ENCODE results near the gene ADGRV1. TPM values are rescaled to one million over a fixed set of nuclear protein-coding genes. Genes with fewer than 3 reads are reported as not detected.

The ADGRV1 gene
- total RNA-seq, 1 donor from 2014 or later: 0.99 TPM

- H3K4me1 Mint-ChIP-seq (ENCODE audit: unreplicated experiment): peaks cover 25% of the 10 kb centered on the region
- DNase-seq (ENCODE audit: extremely low spot score, unreplicated experiment): no peak
- no peaks in the 10 kb centered on the region for H3K9me3 Mint-ChIP-seq (ENCODE audit: unreplicated experiment)
- no peaks in the 10 kb centered on the region for H3K27me3 Mint-ChIP-seq (ENCODE audit: unreplicated experiment)
- TF ChIP-seq CTCF (IDR thresholded peaks at IDR 0.05): no peak
- no peaks in the 10 kb centered on the region for H3K36me3 Mint-ChIP-seq (ENCODE audit: unreplicated experiment)
- H3K4me3 Mint-ChIP-seq (ENCODE audit: unreplicated experiment): no peak overlapping the region
- H3K27ac Mint-ChIP-seq (ENCODE audit: unreplicated experiment): no peak overlapping the region
These were observed 618.5 kb downstream of the ADGRV1 start for GRCh38 chr5:91177085-91177484.

DNA sequence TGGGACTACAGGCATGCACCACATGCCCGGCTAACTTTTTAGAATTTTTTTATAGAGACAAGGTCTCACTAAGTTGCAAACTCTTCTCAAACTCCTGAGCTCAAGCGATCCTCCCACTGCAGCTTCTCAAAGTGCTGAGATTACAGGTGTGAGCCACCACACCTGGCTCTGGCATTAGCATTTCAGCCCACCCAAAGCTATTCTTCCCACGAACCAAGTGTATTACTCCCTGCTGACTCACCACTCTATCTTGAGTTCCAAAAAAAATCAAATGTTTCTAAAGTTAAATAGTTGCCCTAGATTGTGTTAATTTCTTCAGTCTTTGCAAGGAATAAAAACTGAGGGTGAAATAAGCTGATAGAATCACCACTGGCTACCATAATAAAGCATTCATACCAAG is 619.0 kb downstream of the ADGRV1 start:
- no peak for TF ChIP-seq CTCF (IDR thresholded peaks at IDR 0.05)
- no peak for DNase-seq (ENCODE audit: extremely low spot score, unreplicated experiment)
- no peak overlapping the region for H3K27ac Mint-ChIP-seq (ENCODE audit: unreplicated experiment)
- no peaks in the 10 kb centered on the region for H3K27me3 Mint-ChIP-seq (ENCODE audit: unreplicated experiment)
- no peaks in the 10 kb centered on the region for H3K9me3 Mint-ChIP-seq (ENCODE audit: unreplicated experiment)
- H3K4me1 Mint-ChIP-seq (ENCODE audit: unreplicated experiment): peaks cover 25% of the 10 kb centered on the region
- H3K36me3 Mint-ChIP-seq (ENCODE audit: unreplicated experiment): no peaks in the 10 kb centered on the region
- no peak overlapping the region for H3K4me3 Mint-ChIP-seq (ENCODE audit: unreplicated experiment)

- no peak overlapping the region for H3K4me3 Mint-ChIP-seq (ENCODE audit: unreplicated experiment)
- TF ChIP-seq CTCF (IDR thresholded peaks at IDR 0.05): no peak
- H3K4me1 Mint-ChIP-seq (ENCODE audit: unreplicated experiment): peaks cover 28% of the 10 kb centered on the region
- no peak for DNase-seq (ENCODE audit: extremely low spot score, unreplicated experiment)
- no peaks in the 10 kb centered on the region for H3K27me3 Mint-ChIP-seq (ENCODE audit: unreplicated experiment)
- H3K27ac Mint-ChIP-seq (ENCODE audit: unreplicated experiment): no peak overlapping the region
- no peaks in the 10 kb centered on the region for H3K9me3 Mint-ChIP-seq (ENCODE audit: unreplicated experiment)
- H3K36me3 Mint-ChIP-seq (ENCODE audit: unreplicated experiment): no peaks in the 10 kb centered on the region
These were observed 619.9 kb downstream of the ADGRV1 start for GRCh38 chr5:91178461-91178860.

DNA sequence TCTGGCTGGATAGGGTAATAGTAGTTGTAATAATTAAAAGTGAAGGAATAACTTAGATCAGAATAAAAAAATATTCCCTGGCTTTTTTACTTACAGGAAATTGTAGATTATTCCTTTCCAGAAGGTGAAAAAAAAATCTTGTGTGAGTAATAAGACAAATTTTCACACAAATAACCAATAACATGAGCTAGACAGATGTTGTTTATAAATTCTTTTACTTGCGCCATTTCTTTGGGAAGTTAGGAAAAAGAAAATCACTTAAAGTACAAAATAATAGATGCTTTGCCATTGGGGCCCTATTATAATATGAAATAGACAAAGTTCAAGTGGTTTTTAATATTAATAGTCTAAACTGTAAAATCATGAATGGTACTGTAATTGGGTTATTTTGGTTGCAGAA is 620.4 kb downstream of the ADGRV1 start:
- TF ChIP-seq CTCF (IDR thresholded peaks at IDR 0.05): no peak
- Mint-ChIP-seq H3K27ac (ENCODE audit: unreplicated experiment) (no peak overlapping the region), H3K9me3 (ENCODE audit: unreplicated experiment) (no peaks in the 10 kb centered on the region), H3K36me3 (ENCODE audit: unreplicated experiment) (no peaks in the 10 kb centered on the region), H3K4me3 (ENCODE audit: unreplicated experiment) (no peak overlapping the region), H3K4me1 (ENCODE audit: unreplicated experiment) (peaks cover 28% of the 10 kb centered on the region), H3K27me3 (ENCODE audit: unreplicated experiment) (no peaks in the 10 kb centered on the region)
- no peak for DNase-seq (ENCODE audit: extremely low spot score, unreplicated experiment)

DNA sequence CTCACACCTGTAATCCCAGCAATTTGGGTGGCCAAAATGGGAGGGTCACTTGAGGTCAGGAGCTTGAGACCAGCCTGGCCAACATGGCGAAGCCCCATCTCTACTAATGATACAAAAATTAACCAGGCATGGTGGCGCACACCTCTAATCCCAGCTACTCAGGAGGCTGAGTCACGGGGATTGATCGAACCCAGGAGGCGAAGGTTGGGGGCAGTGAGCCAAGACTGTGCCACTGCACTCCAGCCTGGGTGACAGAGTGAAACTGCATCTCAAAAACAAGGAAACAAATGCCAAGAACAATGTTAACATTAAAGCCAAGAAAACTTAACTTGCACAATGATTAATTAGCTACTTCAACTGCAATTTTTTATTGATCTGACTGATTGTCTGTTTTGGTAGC is 621.9 kb downstream of the ADGRV1 start:
- no peak overlapping the region for H3K27ac Mint-ChIP-seq (ENCODE audit: unreplicated experiment)
- no peak for TF ChIP-seq CTCF (IDR thresholded peaks at IDR 0.05)
- H3K27me3 Mint-ChIP-seq (ENCODE audit: unreplicated experiment): no peaks in the 10 kb centered on the region
- no peak for DNase-seq (ENCODE audit: extremely low spot score, unreplicated experiment)
- no peaks in the 10 kb centered on the region for H3K36me3 Mint-ChIP-seq (ENCODE audit: unreplicated experiment)
- H3K4me1 Mint-ChIP-seq (ENCODE audit: unreplicated experiment): peaks cover 28% of the 10 kb centered on the region
- no peak overlapping the region for H3K4me3 Mint-ChIP-seq (ENCODE audit: unreplicated experiment)
- no peaks in the 10 kb centered on the region for H3K9me3 Mint-ChIP-seq (ENCODE audit: unreplicated experiment)
